H9 (cell line): ENCODE measurements around the gene NLE1. TPM values are rescaled to one million over a fixed set of nuclear protein-coding genes. Genes with fewer than 3 reads are reported as not detected.

Experiments used
- DNase-seq: peaks from one replicate; pipeline ENCODE4 v3.0.0-alpha.2; 2017
- H2AFZ ChIP-seq: one replicate; pipeline ENCODE4 v1.6.1; 2013; ENCODE audit warnings: mild to moderate bottlenecking, low read length, control low read depth, moderate library complexity
- H2AK5ac ChIP-seq: 2 replicates; pipeline ENCODE4 v1.6.1; 2013; ENCODE audit warnings: low read length, control low read depth, mixed read lengths; ENCODE audit not compliant: insufficient read length
- H2BK120ac ChIP-seq: one replicate; pipeline ENCODE4 v1.6.1; 2013; ENCODE audit warnings: low read depth, mild to moderate bottlenecking, low read length, control low read depth, inconsistent platforms; ENCODE audit not compliant: poor library complexity, severe bottlenecking
- H2BK12ac ChIP-seq: 2 replicates; pipeline ENCODE4 v1.6.1; 2013; ENCODE audit warnings: low read length, control low read depth, mixed read lengths, low read depth; ENCODE audit not compliant: insufficient read length
- H2BK15ac ChIP-seq: 2 replicates; pipeline ENCODE4 v1.6.1; 2013; ENCODE audit warnings: low read depth, low read length, control low read depth
- H2BK20ac ChIP-seq: one replicate; pipeline ENCODE4 v1.6.1; 2013; ENCODE audit warnings: low read depth, mild to moderate bottlenecking, low read length, control low read depth, inconsistent platforms; ENCODE audit not compliant: poor library complexity, severe bottlenecking
- H2BK5ac ChIP-seq: 2 replicates; pipeline ENCODE4 v1.6.1; 2013; ENCODE audit warnings: low read length, control low read depth, mixed read lengths; ENCODE audit not compliant: insufficient read length
- H3K14ac ChIP-seq: 2 replicates; pipeline ENCODE4 v1.6.1; 2013; ENCODE audit warnings: low read length, control low read depth; ENCODE audit not compliant: insufficient read depth
- H3K18ac ChIP-seq: 2 replicates; pipeline ENCODE4 v1.6.1; 2013; ENCODE audit warnings: low read depth, mild to moderate bottlenecking, mixed read lengths, low read length, control low read depth; ENCODE audit not compliant: insufficient read length
- H3K23ac ChIP-seq: 2 replicates; pipeline ENCODE4 v1.6.1; 2013; ENCODE audit warnings: low read length, control low read depth, mixed read lengths, low read depth; ENCODE audit not compliant: insufficient read length
- H3K23me2 ChIP-seq: 2 replicates; pipeline ENCODE4 v1.6.1; 2013; ENCODE audit warnings: low read depth, mild to moderate bottlenecking, mixed read lengths, low read length, control low read depth; ENCODE audit not compliant: insufficient read length, poor library complexity, severe bottlenecking
- H3K27ac ChIP-seq: 2 replicates; pipeline ENCODE4 v1.5.1; 2013; ENCODE audit warnings: low read length, control low read depth, mixed read lengths, low read depth; ENCODE audit not compliant: insufficient read length
- H3K27me3 ChIP-seq: 2 replicates; pipeline ENCODE4 v1.6.1; 2013; ENCODE audit warnings: low read length, control low read depth, inconsistent platforms; ENCODE audit not compliant: insufficient read depth
- H3K4ac ChIP-seq: 2 replicates; pipeline ENCODE4 v1.6.1; 2013; ENCODE audit warnings: low read depth, mild to moderate bottlenecking, control low read depth, inconsistent platforms, low read length, moderate library complexity
- H3K4me1 ChIP-seq: 2 replicates; pipeline ENCODE4 v1.6.1; 2013; ENCODE audit warnings: low read length, control low read depth, inconsistent platforms; ENCODE audit not compliant: insufficient read depth
- H3K4me2 ChIP-seq: 2 replicates; pipeline ENCODE4 v1.6.1; 2013; ENCODE audit warnings: low read length, control low read depth, mixed read lengths; ENCODE audit not compliant: insufficient read length, insufficient read depth
- H3K56ac ChIP-seq: 2 replicates; pipeline ENCODE4 v1.6.1; 2013; ENCODE audit warnings: low read depth, mild to moderate bottlenecking, mixed read lengths, low read length, control low read depth; ENCODE audit not compliant: insufficient read length
- H3K79me1 ChIP-seq: 2 replicates; pipeline ENCODE4 v1.6.1; 2013; ENCODE audit warnings: low read depth, mild to moderate bottlenecking, moderate library complexity, low read length, control low read depth, inconsistent platforms; ENCODE audit not compliant: insufficient read depth, poor library complexity, severe bottlenecking
- H3K79me2 ChIP-seq: 2 replicates; pipeline ENCODE4 v1.6.1; 2013; ENCODE audit warnings: low read length, control low read depth, inconsistent platforms; ENCODE audit not compliant: insufficient read depth
- H3K9ac ChIP-seq: 2 replicates; pipeline ENCODE4 v1.6.1; 2013; ENCODE audit warnings: low read length, control low read depth, mixed read lengths; ENCODE audit not compliant: insufficient read length; ENCODE audit errors: extremely low read depth
- H3K9me3 ChIP-seq: one replicate; pipeline ENCODE4 v1.6.1; 2013; ENCODE audit warnings: low read depth, low read length, inconsistent platforms; ENCODE audit not compliant: control insufficient read depth
- H3T11ph ChIP-seq: one replicate; pipeline ENCODE4 v1.6.1; 2013; ENCODE audit warnings: mild to moderate bottlenecking, low read length, control low read depth, inconsistent platforms
- H4K20me1 ChIP-seq: one replicate; pipeline ENCODE4 v1.6.1; 2013; ENCODE audit not compliant: control insufficient read depth, insufficient read length, insufficient read depth
- H4K5ac ChIP-seq: 2 replicates; pipeline ENCODE4 v1.6.1; 2013; ENCODE audit warnings: low read depth, mild to moderate bottlenecking, mixed read lengths, low read length, control low read depth; ENCODE audit not compliant: insufficient read length
- H4K8ac ChIP-seq: replicated peaks from 2 replicates; pipeline ENCODE4 v1.6.1; 2013; ENCODE audit warnings: low read length, control low read depth, mixed read lengths, low read depth; ENCODE audit not compliant: insufficient read length
- H4K91ac ChIP-seq: 2 replicates; pipeline ENCODE4 v1.6.1; 2013; ENCODE audit warnings: low read depth, mild to moderate bottlenecking, moderate library complexity, mixed read lengths, low read length, control low read depth; ENCODE audit not compliant: insufficient read length
- H3K27ac Mint-ChIP-seq, 3 experiments: 2 replicates in 2 of 3; 3 replicates in 1 of 3; pipeline ENCODE4 v1.8.0; 2020 to 2021; ENCODE audit warnings: mixed read lengths in 3 of 3, mild to moderate bottlenecking in 1 of 3, moderate library complexity in 1 of 3
- H3K27me3 Mint-ChIP-seq: 2 replicates; pipeline ENCODE4 v1.8.0; 2021; ENCODE audit warnings: low read depth, mild to moderate bottlenecking, moderate library complexity, mixed read lengths
- H3K36me3 Mint-ChIP-seq, 3 experiments: 2 replicates in 2 of 3; 3 replicates in 1 of 3; pipeline ENCODE4 v1.8.0; 2020 to 2021; ENCODE audit warnings: low read depth in 3 of 3, mixed read lengths in 3 of 3; ENCODE audit not compliant: insufficient read depth in 1 of 3
- H3K4me1 Mint-ChIP-seq, 2 experiments: 2 replicates each; pipeline ENCODE4 v1.8.0; 2020; ENCODE audit warnings: mixed read lengths in 2 of 2
- H3K4me3 Mint-ChIP-seq, 2 experiments: 2 replicates in 1 of 2; 3 replicates in 1 of 2; pipeline ENCODE4 v1.8.0; 2020 to 2021; ENCODE audit warnings: mild to moderate bottlenecking in 2 of 2, mixed read lengths in 2 of 2, moderate library complexity in 1 of 2
- H3K9me3 Mint-ChIP-seq, 2 experiments: 2 replicates in 1 of 2; 3 replicates in 1 of 2; pipeline ENCODE4 v1.8.0; 2020; ENCODE audit warnings: mild to moderate bottlenecking in 2 of 2, mixed read lengths in 2 of 2, moderate library complexity in 1 of 2
- CTCF ChIP-seq: fragments of 200-600 bp; sonication (generic); conservative IDR thresholded peaks from 3 replicates; pipeline ENCODE4 v1.8.0; 2021; ENCODE audit warnings: antibody characterized with exemption, mild to moderate bottlenecking
- WGBS: extraction: QIAGEN DNeasy Blood & Tissue Kit; methylation state at CpG from one replicate; pipeline ENCODE4 v1.1.7; 2013; ENCODE audit warnings: missing lambda C conversion rate, low lambda C conversion rate, mixed read lengths; ENCODE audit not compliant: insufficient read length; ENCODE audit errors: extremely low coverage; 5-methylcytosine and 5-hydroxymethylcytosine counted together
- total RNA-seq: library from RNA; stranded (reverse); gene quantifications from 2 replicates; pipeline ENCODE4 v1.2.1, GENCODE V29; 2021

Gene NLE1
- total RNA-seq, 1 experiment from 2014 or later: 43.9 TPM

GRCh38 chr17:35154196-35155165 lies 12.4 kb upstream of the NLE1 start:
- H3T11ph ChIP-seq: no peak overlapping the region
- no peaks in the 10 kb centered on the region for H4K20me1 ChIP-seq
- H3K14ac ChIP-seq: no peak overlapping the region
- no peak overlapping the region for H3K27ac Mint-ChIP-seq
- no peak overlapping the region for H3K27ac ChIP-seq
- H2BK20ac ChIP-seq: no peak overlapping the region
- no peak overlapping the region for H4K8ac ChIP-seq
- no peak overlapping the region for H3K56ac ChIP-seq
- peaks cover 2% of the 10 kb centered on the region for H3K27me3 Mint-ChIP-seq
- no peak overlapping the region for H2BK15ac ChIP-seq
- H3K23me2 ChIP-seq: no peaks in the 10 kb centered on the region
- no peaks in the 10 kb centered on the region for H3K9me3 Mint-ChIP-seq
- no peak overlapping the region for H3K23ac ChIP-seq
- H3K4me3 Mint-ChIP-seq: no peak overlapping the region
- H2AK5ac ChIP-seq: no peak overlapping the region
- no peak overlapping the region for H3K9ac ChIP-seq
- no peak overlapping the region for H2BK12ac ChIP-seq
- WGBS: no CpG with 5 or more reads among the region's 13 CpGs
- TF ChIP-seq CTCF: no peak
- no peak overlapping the region for H4K5ac ChIP-seq
- no peaks in the 10 kb centered on the region; the same call in 1 of the 2 replicates for H3K4me1 ChIP-seq
- no peaks in the 10 kb centered on the region for H3K27me3 ChIP-seq
- no peaks in the 10 kb centered on the region for H3K36me3 Mint-ChIP-seq
- H3K79me1 ChIP-seq: no peaks in the 10 kb centered on the region
- H3K4me1 Mint-ChIP-seq: no peaks in the 10 kb centered on the region
- H3K18ac ChIP-seq: no peak overlapping the region
- no peak overlapping the region for H2BK5ac ChIP-seq
- DNase-seq: no peak
- no peak overlapping the region for H2BK120ac ChIP-seq
- no peaks in the 10 kb centered on the region for H3K9me3 ChIP-seq
- no peak overlapping the region for H2AFZ ChIP-seq
- no peak overlapping the region for H4K91ac ChIP-seq
- no peaks in the 10 kb centered on the region for H3K79me2 ChIP-seq
- no peak overlapping the region for H3K4me2 ChIP-seq
- no peak overlapping the region for H3K4ac ChIP-seq
